Fibroblast of lung (primary cell): ENCODE results near the gene CACNA2D3. TPM values are rescaled to one million over a fixed set of nuclear protein-coding genes. Genes with fewer than 3 reads are reported as not detected.

ENCODE experiments used
- DNase-seq, 2 donors: peaks; one replicate each; pipeline versions ENCODE4 v3.0.0 to v3.0.0-alpha.2; 2010; ENCODE audit warnings: low read depth in 2 of 2
- H2AFZ ChIP-seq: 2 replicates; pipeline ENCODE4 v1.5.1; 2012; ENCODE audit warnings: low read length, control low read depth, inconsistent platforms
- H3K27ac ChIP-seq: 2 replicates; pipeline ENCODE4 v1.5.1; 2011; ENCODE audit warnings: low read length, control low read depth; ENCODE audit not compliant: insufficient read depth
- H3K27me3 ChIP-seq: 2 replicates; pipeline ENCODE4 v1.5.1; 2011; ENCODE audit warnings: mild to moderate bottlenecking, low read length; ENCODE audit not compliant: control insufficient read depth, insufficient read depth
- H3K36me3 ChIP-seq: 2 replicates; pipeline ENCODE4 v1.5.1; 2011; ENCODE audit warnings: low read length; ENCODE audit not compliant: control insufficient read depth, insufficient read depth
- H3K4me1 ChIP-seq: 2 replicates; pipeline ENCODE4 v1.5.1; 2011; ENCODE audit warnings: low read length; ENCODE audit not compliant: control insufficient read depth, insufficient read depth; ENCODE audit errors: extremely low read depth
- H3K4me2 ChIP-seq: 2 replicates; pipeline ENCODE4 v1.5.1; 2011; ENCODE audit warnings: low read length, control low read depth; ENCODE audit not compliant: insufficient read depth; ENCODE audit errors: extremely low read depth
- H3K4me3 ChIP-seq, 4 experiments: fragments of 200-600 bp in 1 of 4; sonication (generic) in 1 of 4; replicated peaks in 1 of 4; 2 replicates each; pipeline ENCODE4 v1.5.1; 2011 to 2016; ENCODE audit warnings: low read length in 4 of 4, low read depth in 3 of 4, mild to moderate bottlenecking in 3 of 4, control low read depth in 2 of 4, inconsistent platforms in 1 of 4, mixed read lengths in 1 of 4; ENCODE audit not compliant: insufficient read depth in 1 of 4; ENCODE audit errors: control extremely low read depth in 1 of 4
- H3K79me2 ChIP-seq: 2 replicates; pipeline ENCODE4 v1.5.1; 2012; ENCODE audit warnings: mild to moderate bottlenecking, low read length, inconsistent platforms; ENCODE audit not compliant: control insufficient read depth, insufficient read depth
- H3K9ac ChIP-seq: 2 replicates; pipeline ENCODE4 v1.5.1; 2011; ENCODE audit warnings: mild to moderate bottlenecking, low read length, control low read depth; ENCODE audit not compliant: insufficient read depth
- H3K9me3 ChIP-seq: 2 replicates; pipeline ENCODE4 v1.5.1; 2012; ENCODE audit warnings: low read depth, low read length; ENCODE audit not compliant: control insufficient read depth, insufficient read depth
- H4K20me1 ChIP-seq: 2 replicates; pipeline ENCODE4 v1.5.1; 2011; ENCODE audit warnings: low read length; ENCODE audit not compliant: control insufficient read depth, insufficient read depth; ENCODE audit errors: extremely low read depth
- EZH2 ChIP-seq: IDR thresholded peaks from 2 replicates; pipeline ENCODE4 v1.5.1; 2012; ENCODE audit warnings: low read length, control low read depth, mild to moderate bottlenecking; ENCODE audit errors: missing control alignments
- polyA plus RNA-seq, 2 donors: library from polyadenylated mRNA; depleted of rRNA in 1 of 2; stranded (reverse) in 1 of 2; unstranded in 1 of 2; fragments of >200 nt; gene quantifications; 2 replicates each; pipeline ENCODE4 v1.2.1, GENCODE V29; 2011 to 2012; ENCODE audit warnings: missing spikeins in 1 of 2
- total RNA-seq: library from RNA; depleted of rRNA; stranded (reverse); fragments of >200 nt; gene quantifications from 2 replicates; pipeline ENCODE4 v1.2.1, GENCODE V29; 2014
- TF ChIP-seq, protein P1 (sequence below), 2 donors: IDR thresholded peaks in 1 of 2; conservative IDR thresholded peaks in 1 of 2; 1 replicate in 1 of 2; 2 replicates in 1 of 2; pipeline ENCODE4 v1.5.1; 2011 to 2012; ENCODE audit warnings: low read length in 2 of 2, control low read depth in 1 of 2, inconsistent platforms in 1 of 2, low read depth in 1 of 2, mild to moderate bottlenecking in 1 of 2

Gene CACNA2D3
- total and polyA plus RNA-seq, 2 donors (not counting 1 experiment from before 2014, with no cell fraction given), result 1.8 to 11.5 TPM

DNA sequence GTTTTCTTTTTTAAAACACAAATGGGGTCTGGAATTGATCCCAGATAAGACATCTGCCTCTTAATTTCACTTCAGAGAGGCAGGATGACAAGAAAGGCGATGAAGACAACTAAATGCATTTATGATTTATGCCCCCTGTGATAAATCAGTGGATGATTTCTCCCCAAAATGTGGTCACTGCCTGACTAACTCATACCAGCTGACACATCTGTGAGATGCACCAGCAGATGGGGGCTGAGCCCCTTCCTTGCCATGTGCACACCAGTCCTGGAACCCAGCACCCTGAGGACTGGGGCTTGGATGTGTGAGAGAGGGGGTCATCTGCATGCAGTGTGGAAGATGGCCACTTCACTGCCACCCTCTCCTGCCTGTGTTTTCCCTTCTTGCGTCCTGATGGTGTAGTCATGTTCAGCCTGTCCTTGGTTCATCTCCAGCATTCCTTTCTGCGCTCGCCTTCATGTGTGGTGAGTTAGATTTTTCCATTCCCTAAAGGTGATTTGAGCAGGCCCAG lies 541.2 kb downstream of the CACNA2D3 start:
- H3K36me3 ChIP-seq, result no peaks in the 10 kb centered on the region
- no peaks in the 10 kb centered on the region for H3K79me2 ChIP-seq
- TF ChIP-seq EZH2, result no peak
- TF ChIP-seq, protein P1, sequence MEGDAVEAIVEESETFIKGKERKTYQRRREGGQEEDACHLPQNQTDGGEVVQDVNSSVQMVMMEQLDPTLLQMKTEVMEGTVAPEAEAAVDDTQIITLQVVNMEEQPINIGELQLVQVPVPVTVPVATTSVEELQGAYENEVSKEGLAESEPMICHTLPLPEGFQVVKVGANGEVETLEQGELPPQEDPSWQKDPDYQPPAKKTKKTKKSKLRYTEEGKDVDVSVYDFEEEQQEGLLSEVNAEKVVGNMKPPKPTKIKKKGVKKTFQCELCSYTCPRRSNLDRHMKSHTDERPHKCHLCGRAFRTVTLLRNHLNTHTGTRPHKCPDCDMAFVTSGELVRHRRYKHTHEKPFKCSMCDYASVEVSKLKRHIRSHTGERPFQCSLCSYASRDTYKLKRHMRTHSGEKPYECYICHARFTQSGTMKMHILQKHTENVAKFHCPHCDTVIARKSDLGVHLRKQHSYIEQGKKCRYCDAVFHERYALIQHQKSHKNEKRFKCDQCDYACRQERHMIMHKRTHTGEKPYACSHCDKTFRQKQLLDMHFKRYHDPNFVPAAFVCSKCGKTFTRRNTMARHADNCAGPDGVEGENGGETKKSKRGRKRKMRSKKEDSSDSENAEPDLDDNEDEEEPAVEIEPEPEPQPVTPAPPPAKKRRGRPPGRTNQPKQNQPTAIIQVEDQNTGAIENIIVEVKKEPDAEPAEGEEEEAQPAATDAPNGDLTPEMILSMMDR (conservative IDR thresholded peaks at IDR 0.05 in 1 of 2, IDR thresholded peaks at IDR 0.05 in 1 of 2; ENCODE audit: low read depth in 1 of 2, low read length in 2 of 2), result no peak
- H2AFZ ChIP-seq, result no peak overlapping the region
- no peaks in the 10 kb centered on the region for H4K20me1 ChIP-seq
- H3K9me3 ChIP-seq, result no peaks in the 10 kb centered on the region
- H3K27ac ChIP-seq, result no peak overlapping the region
- H3K4me2 ChIP-seq, result no peak overlapping the region
- H3K4me1 ChIP-seq, result no peaks in the 10 kb centered on the region
- no peak overlapping the region for H3K4me3 ChIP-seq
- DNase-seq, result no peak
- no peaks in the 10 kb centered on the region for H3K27me3 ChIP-seq
- no peak overlapping the region for H3K9ac ChIP-seq

DNA sequence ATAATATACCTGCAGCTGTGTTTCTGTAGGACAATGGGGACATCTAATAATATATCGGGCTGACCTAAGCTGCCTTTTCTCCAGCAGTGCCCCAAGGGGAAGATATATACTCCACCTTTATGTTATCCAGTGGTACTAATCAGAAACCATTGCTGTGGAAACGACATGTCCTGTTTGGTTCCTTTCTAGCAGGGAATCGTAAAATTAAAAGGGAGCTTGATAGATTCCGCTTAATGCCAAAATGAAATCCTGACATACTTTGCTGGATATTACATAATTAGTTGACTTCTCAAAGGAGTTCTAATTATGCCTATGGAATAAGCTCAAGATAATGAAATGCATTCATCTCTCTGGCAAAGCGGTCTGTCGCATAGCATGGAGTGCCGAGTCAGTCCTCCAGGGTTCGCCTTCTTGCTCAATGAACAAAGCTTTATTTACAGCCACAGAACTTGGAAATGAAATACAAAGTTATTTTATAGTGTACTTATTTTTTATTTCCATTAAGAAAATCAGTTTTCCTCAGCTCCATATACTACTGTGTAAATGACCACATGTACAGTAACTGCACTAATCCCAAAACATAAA lies 542.8 kb downstream of the CACNA2D3 start:
- H2AFZ ChIP-seq, result no peak overlapping the region
- H3K36me3 ChIP-seq, result no peaks in the 10 kb centered on the region
- TF ChIP-seq, protein P1 (conservative IDR thresholded peaks at IDR 0.05 in 1 of 2, IDR thresholded peaks at IDR 0.05 in 1 of 2; ENCODE audit: low read depth in 1 of 2, low read length in 2 of 2), result no peak
- TF ChIP-seq EZH2, result no peak
- no peaks in the 10 kb centered on the region for H3K27me3 ChIP-seq
- no peaks in the 10 kb centered on the region for H3K4me1 ChIP-seq
- DNase-seq, result no peak
- H3K27ac ChIP-seq, result no peak overlapping the region
- no peaks in the 10 kb centered on the region for H3K9me3 ChIP-seq
- no peaks in the 10 kb centered on the region for H4K20me1 ChIP-seq
- H3K79me2 ChIP-seq, result no peaks in the 10 kb centered on the region
- no peak overlapping the region for H3K4me2 ChIP-seq
- no peak overlapping the region for H3K9ac ChIP-seq
- no peak overlapping the region for H3K4me3 ChIP-seq

DNA sequence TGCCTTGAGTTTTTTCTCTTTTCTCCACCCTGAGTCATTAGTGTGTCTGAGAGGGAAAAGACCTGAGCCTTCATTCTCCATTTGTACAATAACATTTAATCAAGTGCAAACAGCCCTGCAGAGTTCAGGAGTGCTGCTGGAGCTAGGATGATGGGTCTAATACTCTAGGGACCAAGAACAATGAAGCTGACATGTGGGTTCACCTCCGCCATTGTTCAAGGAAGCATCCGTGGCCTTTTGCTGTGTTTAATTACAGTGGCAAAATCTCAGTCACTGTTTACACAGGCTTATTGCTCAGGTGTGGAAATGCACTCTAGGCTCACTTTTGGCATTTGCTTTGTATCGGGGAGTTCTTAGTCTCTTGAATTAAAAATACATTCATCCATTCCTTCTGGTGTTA lies 545.9 kb downstream of the CACNA2D3 start:
- Histone ChIP-seq H4K20me1 (no peaks in the 10 kb centered on the region), H3K27me3 (no peaks in the 10 kb centered on the region), H3K9ac (no peak overlapping the region), H2AFZ (no peak overlapping the region), H3K9me3 (no peaks in the 10 kb centered on the region), H3K4me1 (no peaks in the 10 kb centered on the region), H3K79me2 (no peaks in the 10 kb centered on the region), H3K4me3 (no peak overlapping the region), H3K36me3 (no peaks in the 10 kb centered on the region), H3K27ac (no peak overlapping the region), H3K4me2 (no peak overlapping the region)
- DNase-seq, result no peak
- TF ChIP-seq EZH2, result no peak
- TF ChIP-seq, protein P1 (conservative IDR thresholded peaks at IDR 0.05 in 1 of 2, IDR thresholded peaks at IDR 0.05 in 1 of 2; ENCODE audit: low read depth in 1 of 2, low read length in 2 of 2), result no peak
